Brain microvascular endothelial cell (primary cell): ENCODE results near the gene YTHDF2.
A peak's percentile ranks its signal among the peaks of the same experiment; 100 is the strongest.
"Not testable (repeated sequence)": the region's sequence is repeated elsewhere in the genome, so short reads cannot be mapped to it uniquely, and the experiment has no call there.

ENCODE experiments used
- DNase-seq: peaks from one replicate; pipeline ENCODE4 v3.0.0-alpha.2; 2020
- H3K27ac ChIP-seq: fragments of 250-450 bp; sonication (Bioruptor Pico); 2 replicates; pipeline ENCODE4 v1.5.1; 2020; ENCODE audit warnings: mild to moderate bottlenecking, moderate library complexity
- H3K27me3 ChIP-seq: fragments of 250-450 bp; sonication (Bioruptor Pico); replicated peaks from 2 replicates; pipeline ENCODE4 v1.5.1; 2020; ENCODE audit warnings: mild to moderate bottlenecking
- H3K36me3 ChIP-seq: fragments of 250-450 bp; sonication (Bioruptor Pico); replicated peaks from 2 replicates; pipeline ENCODE4 v1.5.1; 2020; ENCODE audit warnings: mild to moderate bottlenecking
- H3K4me3 ChIP-seq: 2 replicates; pipeline ENCODE4 v1.5.1; 2011; ENCODE audit warnings: low read depth, mild to moderate bottlenecking, control low read depth, low read length, moderate library complexity
- CTCF ChIP-seq: IDR thresholded peaks from 2 replicates; pipeline ENCODE4 v1.5.1; 2011; ENCODE audit warnings: low read depth, mild to moderate bottlenecking, moderate library complexity, low read length, control low read depth, inconsistent platforms; ENCODE audit errors: missing control alignments
- in situ Hi-C: cut with HindIII; loops from 2 replicates; pipeline ENCODE4 v1.10.0; 2017; ENCODE audit warnings: low sequenced_read_pairs, low pct_ligation_motif_present

The YTHDF2 gene

GRCh38 chr1:28736450-28737306, at the start of gene YTHDF2:
Gene YTHDF2, plus strand, starts transcription at chr1:28736940. Its CDS starts 181 bp downstream, at chr1:28737121.
- H3K27me3 ChIP-seq: no peaks in the 10 kb centered on the region
- peak; percentile 84 for TF ChIP-seq CTCF
- peak within 1 kb of the TSS; percentile 92 for H3K4me3 ChIP-seq
- peak within 1 kb of the TSS; percentile 79 for H3K27ac ChIP-seq
- peak; percentile 93 for DNase-seq
- peaks cover 32% of the 10 kb centered on the region for H3K36me3 ChIP-seq
- in situ Hi-C loops: no loop called here

- H3K27me3 ChIP-seq, H3K4me3 ChIP-seq, H3K27ac ChIP-seq, in situ Hi-C loops, DNase-seq: not testable (repeated sequence)
- H3K36me3 ChIP-seq: peaks cover 11% of the 10 kb centered on the region
Measured at GRCh38 chr1:28691627-28692026, 45.1 kb upstream of the YTHDF2 start.

GRCh38 chr1:28703629-28704028, 33.1 kb upstream of the YTHDF2 start:
- H3K4me3 ChIP-seq: no peak overlapping the region
- no peaks in the 10 kb centered on the region for H3K27me3 ChIP-seq
- H3K36me3 ChIP-seq: peaks cover 24% of the 10 kb centered on the region
- in situ Hi-C loops: no loop called here
- TF ChIP-seq CTCF: no peak
- H3K27ac ChIP-seq: no peak overlapping the region
- DNase-seq: no peak

- in situ Hi-C loops: no loop called here
Measured at GRCh38 chr1:28716336-28716735, 20.4 kb upstream of the YTHDF2 start.

GRCh38 chr1:28718166-28718565, 18.6 kb upstream of the YTHDF2 start:
- H3K27me3 ChIP-seq: no peaks in the 10 kb centered on the region
- DNase-seq: no peak
- H3K36me3 ChIP-seq: peaks cover 14% of the 10 kb centered on the region
- no peak overlapping the region for H3K27ac ChIP-seq
- in situ Hi-C loops: no loop called here
- no peak for TF ChIP-seq CTCF
- no peak overlapping the region for H3K4me3 ChIP-seq

More at GRCh38 chr1:28716336-28716735, 20.4 kb upstream of the YTHDF2 start:
- DNase-seq: no peak
- Histone ChIP-seq H3K27me3 (no peaks in the 10 kb centered on the region), H3K36me3 (peaks cover 20% of the 10 kb centered on the region), H3K27ac (no peak overlapping the region), H3K4me3 (no peak overlapping the region)
- TF ChIP-seq CTCF: no peak

- peaks cover 11% of the 10 kb centered on the region for H3K36me3 ChIP-seq
- no peak for TF ChIP-seq CTCF
- in situ Hi-C loops: no loop called here
- H3K27ac ChIP-seq: no peak overlapping the region
- H3K27me3 ChIP-seq: no peaks in the 10 kb centered on the region
- no peak overlapping the region for H3K4me3 ChIP-seq
- peak; percentile 35 for DNase-seq
Measured at GRCh38 chr1:28718586-28719331, 18.0 kb upstream of the YTHDF2 start.
